CD4-positive, alpha-beta T cell treated with Interleukin-15 for 4 hours (primary cell): ENCODE measurements around the gene CTCFL.
"Not testable (repeated sequence)": the region's sequence is repeated elsewhere in the genome, so short reads cannot be mapped to it uniquely, and the experiment has no call there.

ENCODE experiments used
- DNase-seq: peaks from one replicate; pipeline ENCODE4 v3.0.0-alpha.2; 2020; ENCODE audit warnings: low spot score

CTCFL gene

DNA sequence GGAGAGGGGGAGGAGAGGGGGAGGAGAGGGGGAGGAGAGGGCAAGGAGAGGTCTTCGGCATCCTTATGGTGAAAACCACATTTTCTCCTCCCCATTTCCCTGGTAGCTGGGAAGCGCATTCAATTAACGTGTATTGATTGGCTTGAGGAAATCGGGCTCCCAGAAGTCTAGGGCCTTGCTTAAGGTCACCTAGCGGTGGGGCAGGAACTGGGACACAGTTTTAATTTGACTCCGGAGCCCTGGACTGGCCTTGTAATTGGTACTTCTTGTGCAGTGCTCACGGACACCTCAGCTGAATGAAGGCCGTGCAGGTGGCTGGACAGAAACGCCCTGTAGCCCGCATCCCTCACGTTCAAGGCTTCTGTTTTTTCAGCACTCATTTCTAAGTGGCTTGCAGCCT is 42.8 kb downstream of the CTCFL start:
- DNase-seq, result no peak

DNA sequence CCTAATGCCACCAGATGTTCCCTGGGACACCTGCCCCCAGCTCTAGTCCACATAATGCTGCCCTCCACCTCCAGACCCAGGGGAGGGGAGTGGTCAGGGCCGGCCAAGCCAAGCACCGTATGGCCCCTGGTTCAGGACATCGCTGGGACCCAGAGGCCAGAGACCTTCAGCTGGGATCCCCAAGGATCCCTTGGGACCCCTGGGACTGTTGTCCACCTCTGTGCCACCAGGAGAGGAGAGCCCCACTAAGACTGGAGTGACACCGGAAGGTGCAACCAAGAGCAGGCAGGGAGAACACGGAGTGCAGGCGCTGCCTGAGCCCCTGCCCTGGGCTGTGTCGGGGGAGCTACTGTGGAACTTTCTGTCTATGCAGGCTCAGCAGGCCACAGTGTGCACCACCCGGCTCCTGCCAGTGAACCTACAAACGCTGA is 43.6 kb downstream of the CTCFL start:
- no peak for DNase-seq

DNA sequence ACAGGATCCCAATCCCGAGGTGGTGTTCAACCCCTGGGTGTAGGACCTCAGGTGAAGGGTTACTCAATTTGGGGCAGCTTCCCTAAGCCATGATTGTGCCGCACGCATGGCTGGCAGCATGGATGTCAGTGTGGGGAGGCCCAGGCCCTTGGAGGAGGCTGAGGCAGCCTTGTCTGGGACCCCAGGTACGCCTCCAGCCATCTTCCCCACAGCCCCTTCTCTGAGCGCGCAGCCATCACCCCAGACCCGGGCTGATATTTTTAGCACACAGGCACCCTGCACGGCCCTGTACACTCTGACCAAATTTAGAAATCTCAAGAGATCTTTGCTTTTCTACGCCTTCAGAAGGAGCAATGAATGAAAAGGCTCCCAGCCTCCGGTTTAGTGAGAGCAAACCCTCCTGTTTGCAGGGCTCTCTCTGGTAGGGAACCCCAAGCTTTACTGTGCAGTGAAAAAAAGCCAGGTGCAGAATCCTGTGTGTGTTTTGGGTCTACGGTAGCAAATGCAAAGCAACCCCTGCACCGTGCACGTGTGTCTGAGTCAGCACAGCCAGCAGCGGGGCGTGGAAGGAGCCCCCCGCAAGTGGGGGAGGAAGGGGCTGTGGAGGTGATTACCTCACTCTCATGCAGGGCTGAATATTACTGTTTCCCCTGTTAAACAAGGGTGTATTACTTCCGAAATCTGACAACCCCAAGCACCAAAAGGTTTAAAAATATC is 44.3 kb downstream of the CTCFL start:
- no peak for DNase-seq

DNA sequence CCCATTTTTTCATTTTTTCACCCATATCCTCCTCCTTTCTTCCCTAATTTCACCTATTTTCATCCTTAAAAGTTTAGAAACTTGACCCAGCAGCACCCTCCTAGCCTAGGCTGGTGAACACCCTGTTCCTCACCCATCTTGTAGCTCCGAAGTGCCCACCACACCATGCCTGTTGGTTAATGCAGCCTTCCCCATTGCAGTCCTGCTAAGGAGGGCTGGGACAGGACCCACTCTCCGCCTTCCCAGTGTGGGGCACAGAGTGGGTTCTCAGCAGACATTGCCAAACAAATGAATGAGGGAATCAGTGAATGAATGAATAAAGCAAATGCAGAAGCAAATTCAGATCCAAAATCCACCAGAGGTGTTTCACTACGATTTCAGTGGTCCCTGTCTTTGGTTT is 45.7 kb downstream of the CTCFL start:
- DNase-seq, result no peak

DNA sequence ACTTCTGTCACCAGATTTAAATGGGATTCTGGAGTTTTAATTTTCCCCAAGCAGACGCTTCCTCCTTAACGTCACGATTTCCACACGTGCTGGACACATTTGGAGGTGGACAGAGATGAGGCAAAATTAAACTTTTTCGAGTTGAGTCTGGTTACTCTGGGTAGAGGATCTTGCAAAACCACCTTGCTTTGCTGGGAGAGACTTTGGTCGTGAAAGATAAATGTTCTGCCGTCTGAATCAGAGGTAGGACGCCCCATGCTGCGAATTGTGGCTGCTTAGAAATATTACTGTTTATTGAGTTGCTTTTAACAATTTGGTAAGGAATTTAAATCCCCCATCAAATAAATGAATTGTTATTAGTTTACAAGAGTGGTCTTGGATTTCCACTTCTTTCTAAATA is 46.8 kb downstream of the CTCFL start:
- DNase-seq, result no peak

DNA sequence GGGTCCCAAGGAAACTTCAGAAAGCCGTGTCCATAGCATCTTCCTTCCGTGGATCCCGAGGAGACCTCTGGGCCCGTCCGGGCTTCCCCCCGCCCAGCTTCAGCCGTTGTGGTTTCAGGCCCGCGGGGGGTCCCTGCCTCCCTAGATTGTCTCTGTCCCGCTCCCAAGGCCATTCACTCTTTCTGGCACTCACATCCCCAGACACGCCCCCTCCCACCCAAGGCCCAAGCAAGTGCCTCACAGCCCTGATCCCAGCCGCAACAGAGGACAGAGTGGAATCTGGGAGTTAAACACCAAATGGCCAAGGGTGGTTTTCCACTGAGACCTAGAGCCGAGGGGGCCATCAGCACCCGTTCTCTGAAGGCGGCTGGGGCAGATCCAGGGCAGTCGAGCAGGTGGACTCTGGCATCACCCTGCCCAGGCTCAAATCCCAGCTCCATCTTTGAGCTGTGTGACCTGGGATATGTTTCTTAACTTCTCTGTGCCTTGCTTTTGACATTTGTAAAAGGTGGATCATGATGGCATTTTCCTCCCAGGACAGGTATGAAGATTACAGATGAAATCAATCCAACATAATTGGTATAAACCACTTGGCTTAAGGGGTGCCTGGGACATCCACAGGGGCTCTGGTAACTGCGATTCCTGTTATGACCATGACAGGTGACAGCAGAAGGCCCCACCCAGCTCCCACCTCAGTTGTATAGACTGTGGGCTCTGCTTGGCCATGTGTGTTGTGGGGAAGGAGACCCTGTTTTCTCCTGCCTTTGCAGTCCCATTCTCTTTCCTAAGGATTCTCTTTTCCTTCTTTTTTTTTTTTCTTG is 48.1 kb downstream of the CTCFL start:
- no peak for DNase-seq

DNA sequence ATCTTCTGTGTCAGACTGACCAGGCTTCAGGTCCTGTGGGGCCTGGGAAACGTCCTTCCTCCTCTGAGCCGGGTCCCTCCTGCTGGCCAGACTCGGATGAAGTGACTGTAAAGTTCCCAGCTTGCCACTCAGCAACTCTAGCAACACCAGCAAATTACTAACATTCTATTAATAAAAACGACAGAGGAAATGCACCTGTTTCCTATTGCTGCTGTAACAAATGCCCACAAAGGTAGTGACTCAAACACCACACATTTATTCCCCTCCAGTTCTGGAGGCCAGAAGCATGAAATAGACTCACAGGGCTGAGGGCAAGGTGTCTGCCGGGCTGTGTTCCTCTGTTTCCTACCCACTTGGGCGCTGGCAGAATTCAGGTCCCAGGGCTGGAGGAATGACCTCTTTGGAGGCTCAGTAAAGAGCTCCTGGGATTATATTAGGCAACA is 48.8 kb downstream of the CTCFL start:
- DNase-seq, result no peak

DNA sequence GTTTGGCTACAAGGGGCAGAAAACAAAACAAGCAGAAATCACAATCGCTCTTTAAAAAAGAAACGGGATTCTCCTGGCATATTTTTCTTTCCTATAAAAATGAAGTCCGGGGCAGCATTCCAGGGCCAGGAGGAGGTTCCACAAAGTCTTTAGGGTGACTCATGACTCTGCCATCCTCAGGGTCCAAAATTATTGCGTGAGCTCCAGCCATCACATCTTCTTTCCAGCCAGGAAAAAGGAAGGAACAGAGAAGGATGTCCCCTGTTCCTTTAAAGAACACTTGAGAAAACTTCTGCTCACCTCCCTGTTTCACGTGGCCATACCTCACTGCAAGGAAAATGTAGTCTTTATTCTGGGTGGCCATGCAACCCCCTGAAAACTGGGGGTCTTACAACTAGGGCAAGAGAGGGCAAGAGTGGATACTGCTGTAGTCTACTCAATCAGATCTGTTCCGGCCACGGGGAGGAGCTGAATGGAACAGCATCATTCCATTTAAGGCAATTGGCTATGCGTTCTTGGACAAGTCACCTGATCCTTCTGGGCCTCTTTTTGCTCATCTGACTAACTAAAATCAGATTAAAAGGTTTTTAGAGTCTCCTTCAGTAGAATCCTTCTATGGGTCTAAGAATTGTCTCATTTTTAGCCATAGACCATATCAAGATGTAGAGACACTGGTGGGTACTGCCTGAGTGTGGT is 49.4 kb downstream of the CTCFL start:
- no peak for DNase-seq

DNA sequence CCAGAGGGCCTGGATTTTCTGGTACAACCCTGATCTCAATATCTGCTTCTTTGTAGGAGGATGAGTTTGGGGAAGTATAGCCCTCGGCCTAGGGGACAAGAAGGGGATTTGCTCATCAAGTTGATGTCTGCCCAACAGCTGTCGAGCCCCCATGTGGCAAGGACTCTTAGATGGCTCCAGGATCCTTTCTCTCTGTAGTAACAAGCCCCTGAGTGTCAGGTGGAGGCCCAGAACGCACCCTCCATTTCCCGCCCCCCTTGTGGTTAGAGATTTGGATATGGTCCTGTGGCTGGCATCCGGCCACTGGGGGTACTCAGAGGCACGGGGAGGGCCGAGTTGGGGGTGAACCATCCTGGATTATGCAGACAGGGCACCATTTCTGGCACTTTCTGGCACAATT is 50.1 kb downstream of the CTCFL start:
- no peak for DNase-seq

DNA sequence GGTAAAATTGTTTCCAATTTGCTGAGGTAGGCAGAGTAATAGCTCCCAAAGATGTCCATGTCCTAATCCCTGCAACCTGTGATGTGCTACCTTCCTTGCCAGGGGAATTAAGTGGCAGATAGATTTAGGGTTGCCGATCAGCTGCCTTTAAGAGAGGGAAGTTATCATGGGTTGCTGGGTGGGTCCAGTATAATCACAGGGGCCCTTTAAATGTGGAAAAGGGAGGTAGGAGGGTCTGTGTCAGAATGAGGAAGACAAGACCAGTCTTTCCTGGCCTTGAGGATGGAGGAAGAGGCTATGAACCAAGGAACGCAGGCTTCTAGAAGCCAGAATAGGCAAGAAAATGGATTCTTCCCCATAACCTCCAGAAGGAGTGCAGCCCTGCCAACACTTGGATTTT is 50.7 kb downstream of the CTCFL start:
- no peak for DNase-seq

DNA sequence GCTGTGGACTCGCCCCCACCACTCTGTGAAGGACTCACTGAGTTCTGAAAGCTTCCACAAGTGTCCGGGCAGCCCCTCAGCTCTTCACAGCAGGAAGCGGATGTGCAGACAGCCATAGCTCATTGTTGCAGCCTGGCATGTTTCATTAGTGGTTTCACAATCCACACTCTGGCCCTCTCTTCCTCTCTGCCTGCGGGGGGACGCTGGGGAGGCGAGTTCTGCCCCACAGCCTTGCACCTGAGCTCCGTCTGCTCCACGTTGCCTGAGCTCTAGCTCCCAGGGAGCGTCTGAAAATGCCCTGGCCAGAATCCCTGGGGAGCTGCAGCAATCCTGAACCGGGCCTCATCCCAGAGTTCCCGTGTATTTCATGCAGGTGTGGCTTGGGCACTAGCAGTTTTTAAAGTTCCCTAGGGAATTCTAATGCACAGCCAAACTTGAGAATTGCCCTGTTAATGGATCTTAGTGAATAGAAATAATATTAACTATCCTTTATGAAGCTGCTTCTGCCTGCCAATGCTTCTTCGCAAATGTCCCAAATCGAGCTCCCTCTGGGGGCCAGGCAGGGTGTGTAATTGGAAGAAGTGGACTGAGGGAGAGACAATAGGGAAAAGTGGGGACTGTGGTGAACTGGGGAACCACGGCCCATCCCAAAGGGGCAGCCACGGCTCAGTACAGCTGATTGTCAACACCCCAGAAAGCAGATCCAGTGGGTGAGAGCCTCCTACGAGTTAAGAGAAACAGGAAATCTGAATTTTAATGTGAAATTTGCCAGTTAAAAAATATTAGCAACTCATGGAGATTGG is 51.5 kb downstream of the CTCFL start:
- DNase-seq, result peak; percentile 16

DNA sequence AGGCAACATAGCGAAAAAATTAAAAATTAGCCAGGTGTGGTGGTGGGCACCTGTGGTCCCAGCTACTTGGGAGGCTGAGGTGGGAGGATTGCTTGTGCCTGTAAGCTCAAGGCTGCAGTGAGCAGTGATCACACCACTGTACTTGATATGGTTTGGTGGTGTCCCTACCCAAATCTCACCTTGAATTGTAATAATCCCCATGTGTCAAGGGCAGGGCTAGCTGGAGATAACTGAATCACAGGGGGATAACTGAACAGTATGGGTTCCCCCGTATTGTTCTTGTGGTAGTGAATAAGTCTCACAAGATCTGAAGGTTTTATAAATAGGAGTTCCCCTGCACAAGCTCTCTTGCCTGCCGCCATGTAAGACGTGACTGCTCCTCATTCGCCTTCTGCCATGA is 52.5 kb downstream of the CTCFL start:
- not testable (repeated sequence) for DNase-seq

DNA sequence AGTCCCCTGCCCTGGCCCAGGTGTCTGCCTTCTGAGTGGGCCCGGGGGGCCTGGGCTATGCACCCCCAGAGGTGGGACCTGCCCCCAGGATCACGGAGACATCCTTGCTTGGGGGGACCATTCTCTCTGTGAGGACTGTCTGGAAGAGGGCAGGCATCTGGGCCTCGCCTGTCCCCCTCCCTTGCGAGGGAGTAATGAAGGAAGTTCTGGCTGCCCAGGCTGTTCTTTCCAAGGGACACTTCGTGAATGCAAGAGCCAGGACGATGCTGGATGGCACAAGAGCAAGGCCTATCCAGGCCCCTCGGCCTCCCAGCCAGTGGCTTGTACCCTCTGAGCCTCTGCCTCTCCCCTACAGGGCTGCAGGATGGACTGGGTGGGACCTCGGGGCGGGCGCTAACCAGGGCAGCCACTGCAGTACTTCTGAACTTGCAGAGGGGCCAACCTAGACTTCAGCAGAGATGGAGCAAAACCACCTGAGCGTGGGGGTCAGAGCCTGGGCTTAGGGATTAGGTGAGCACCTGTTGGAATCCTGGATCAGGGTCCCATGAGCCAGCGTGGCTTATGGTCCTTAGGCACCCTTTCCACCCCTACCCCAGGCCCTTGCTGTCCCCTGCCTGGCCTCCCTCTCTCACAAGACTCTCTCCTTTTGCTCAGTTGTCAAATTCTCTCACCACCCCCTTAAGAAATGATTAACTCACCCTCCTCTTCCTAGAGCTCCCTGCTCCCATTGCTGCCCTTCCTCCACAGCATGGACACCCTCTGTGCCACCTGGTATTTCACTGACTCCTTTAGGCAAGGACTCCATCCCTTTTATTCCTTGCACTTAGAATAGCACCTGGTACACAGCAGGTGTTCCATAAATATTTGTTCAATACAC is 53.2 kb downstream of the CTCFL start:
- no peak for DNase-seq

DNA sequence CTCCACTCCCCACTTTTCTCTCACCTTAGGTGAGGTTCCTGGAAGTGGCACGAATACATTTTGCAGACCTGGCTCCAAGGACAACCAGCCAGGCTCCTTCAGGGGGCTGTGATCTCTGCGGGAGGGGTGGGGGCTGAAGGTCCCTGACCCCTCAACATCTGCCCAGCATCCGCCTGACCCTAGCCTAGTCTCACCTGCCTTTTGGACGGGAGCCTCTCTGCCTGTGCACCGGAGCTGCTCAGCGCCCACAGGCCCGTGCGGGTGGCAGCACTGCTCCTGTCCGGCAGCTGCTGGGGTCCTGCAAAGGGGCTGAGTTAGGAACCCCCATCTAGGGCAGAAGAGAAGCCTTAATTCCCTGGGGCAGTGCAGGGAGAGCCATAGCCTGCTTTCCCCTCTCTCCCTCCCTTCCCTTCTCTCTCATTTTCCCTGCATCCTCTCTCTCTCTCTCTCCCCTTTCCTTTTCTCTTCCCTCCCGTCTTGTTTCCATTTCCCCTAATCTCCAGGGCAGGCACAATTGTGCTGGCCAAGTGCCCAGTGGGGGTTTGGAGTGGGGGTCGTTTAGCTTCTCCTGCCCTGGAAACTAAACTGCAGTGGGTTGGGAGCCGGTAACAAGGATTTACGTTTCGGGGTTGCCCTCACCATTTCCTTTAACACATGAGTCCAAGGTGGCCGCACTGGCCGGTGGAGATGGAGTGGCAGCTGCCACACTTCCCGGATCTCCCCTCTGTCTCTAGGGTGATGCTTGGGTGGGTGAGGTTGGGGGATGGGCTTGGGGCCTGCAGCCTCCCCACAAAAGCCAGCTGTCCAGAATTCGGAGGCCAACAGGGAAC is 54.1 kb downstream of the CTCFL start:
- DNase-seq, result no peak

DNA sequence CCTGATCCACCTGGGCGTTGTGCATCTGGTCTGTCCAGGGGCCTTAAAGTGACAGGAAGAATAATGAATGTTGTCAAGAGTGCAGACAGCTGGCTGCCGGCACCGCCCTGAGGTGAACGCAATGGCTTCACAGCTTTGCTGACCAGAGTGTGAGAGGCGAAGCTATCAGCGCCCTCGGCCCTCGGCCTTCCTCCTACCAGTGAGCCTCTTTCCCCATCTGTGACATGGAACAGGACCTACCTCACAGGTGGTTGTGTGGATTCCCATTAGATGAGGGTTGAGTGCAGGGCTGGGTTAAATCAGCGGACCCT is 54.8 kb downstream of the CTCFL start:
- no peak for DNase-seq

DNA sequence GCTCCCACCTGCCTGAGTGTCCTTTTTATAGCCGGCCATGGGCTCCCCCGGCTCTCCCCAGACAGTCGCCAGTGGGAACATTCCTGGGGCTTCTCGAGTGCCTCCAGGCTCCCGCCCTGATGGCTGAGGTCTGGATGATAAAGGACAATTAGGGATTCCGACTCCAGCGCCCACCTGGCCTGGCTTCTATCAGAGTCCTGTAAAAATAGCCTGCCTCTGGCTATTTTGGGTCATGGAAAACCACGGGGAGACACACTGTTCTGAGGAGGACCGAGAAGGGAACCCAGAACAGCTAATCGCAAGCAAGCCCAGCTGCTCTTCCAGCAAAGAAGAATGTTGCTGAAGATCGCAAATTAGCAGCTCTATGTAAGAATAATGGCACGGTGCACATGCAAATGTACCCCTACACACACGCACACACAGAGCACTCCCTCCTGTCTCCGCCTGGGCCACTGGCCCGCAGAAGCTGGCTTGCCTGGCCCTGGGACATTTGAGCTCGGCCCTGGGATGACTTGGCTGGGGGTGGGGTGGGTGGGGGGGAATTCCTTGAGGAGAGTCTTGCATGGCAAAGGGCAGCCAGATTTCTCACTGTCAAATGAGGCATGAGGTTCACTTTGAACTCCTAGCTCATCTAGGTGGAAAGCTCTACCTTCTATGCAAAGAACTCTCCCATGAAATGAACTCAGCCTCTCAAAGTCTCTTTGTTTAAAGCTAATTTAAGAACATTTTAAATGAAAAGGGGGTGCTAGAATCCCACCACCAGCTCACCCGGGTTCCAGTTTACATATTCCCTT is 55.3 kb downstream of the CTCFL start:
- no peak for DNase-seq

DNA sequence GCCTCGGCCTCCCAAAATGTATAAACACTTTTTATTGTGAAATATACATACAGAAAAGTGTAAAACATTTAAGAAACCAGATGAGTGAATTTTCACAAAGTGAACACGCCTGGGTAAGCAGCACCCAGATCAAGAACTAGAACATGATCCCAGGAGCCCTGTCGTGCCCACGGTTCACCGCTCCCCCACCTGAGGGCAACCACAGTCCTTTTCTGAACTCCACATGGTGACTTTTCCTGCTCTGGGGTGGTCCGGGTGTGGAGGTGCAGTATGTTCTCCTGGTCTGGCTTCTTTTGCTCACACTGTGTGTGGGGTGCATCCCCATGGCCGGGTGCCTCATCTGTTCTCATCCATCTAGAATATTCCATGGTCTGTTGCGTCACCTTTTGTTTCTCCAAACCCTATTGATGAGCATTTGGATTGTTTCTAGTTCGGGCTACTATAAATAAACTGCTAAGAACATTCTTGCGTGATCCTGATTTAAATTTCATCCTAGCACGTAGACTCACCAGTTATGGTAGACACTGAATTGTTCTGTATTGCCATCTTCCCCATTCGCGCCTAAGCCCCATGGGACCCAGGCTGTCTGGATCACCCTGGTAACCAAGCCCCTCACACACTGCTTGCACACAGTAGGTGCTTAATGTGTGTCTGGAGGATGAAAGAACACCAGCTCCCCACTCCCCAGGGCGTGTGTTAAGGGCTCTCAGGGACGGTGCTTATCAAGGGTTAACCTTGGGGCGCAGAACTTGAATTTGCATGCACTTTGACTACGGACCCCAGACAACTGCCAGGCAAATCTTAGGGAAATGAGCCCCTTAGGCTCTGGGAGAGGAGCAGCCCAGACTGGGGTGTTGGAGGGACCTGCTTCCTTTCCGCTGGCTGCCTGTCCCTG is 56.2 kb downstream of the CTCFL start:
- DNase-seq, result no peak

DNA sequence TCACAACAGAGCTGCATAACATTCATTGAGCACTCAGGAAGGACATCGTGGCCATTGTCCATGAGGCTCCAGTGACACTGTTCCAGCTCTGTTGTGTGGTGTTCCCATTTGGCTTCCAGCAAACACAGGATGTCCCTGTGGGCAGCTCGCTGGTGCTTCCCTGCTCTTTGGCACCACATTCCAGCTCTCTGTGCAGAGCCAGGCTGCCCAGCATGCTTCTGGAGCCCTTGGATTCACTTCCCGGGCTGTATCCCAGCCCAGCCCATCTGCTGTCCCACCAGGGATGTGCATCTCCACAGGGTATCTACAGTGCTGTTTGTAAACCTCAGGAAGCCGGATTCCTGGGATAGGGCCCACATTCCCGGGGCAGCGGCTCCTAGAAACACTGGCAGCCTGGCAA is 57.2 kb downstream of the CTCFL start:
- no peak for DNase-seq

DNA sequence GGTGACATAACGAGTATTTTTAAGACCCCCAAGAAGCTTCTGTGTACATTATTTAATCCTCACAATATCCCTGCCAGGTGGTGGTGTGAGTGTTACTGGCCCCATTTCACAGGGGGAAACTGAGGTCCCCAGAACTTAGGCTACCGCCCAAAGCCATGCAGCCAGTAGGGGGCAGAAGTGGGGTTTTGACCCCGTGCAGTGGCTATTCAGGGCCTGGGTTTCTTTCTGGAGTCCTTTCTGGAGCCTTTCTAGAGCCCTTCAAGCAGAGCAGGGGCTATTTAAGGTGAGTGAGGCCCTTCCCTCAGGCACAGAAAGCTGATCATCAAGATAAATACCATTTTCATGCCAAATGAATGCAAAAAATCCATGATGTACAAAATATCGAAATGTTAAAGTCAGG is 59.0 kb downstream of the CTCFL start:
- no peak for DNase-seq
